HG02981 (cell line): ENCODE results near the gene RXRA.

ENCODE experiments used
- ATAC-seq: cut with Tn5 transposase; IDR thresholded peaks from one replicate; pipeline ENCODE4 v1.9.1; 2021; ENCODE audit warnings: mild to moderate bottlenecking, moderate library complexity; ENCODE audit not compliant: unreplicated experiment

Gene RXRA

DNA sequence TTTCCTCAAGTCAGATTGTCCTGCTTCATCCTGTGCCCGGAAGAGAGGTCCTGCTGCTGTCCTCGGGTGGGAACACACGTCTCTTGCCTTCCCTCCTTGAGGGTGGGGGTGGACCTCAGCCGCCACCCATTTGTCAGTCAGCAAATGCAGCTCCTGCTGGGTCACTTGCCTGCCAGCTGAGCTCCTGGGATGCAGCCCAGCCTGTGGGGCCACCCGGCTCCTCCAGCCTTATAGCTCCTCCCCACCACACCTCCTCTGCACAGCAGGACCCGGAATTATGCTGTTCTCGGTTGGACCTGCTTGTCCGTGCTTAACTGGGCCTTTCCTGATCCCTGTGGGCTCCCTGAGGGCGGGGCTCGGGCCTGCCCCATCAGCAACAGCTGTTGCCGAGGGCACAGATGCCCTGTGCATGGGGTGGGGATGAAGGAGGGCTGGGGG is 52.7 kb downstream of the RXRA start:
- ATAC-seq = no peak

DNA sequence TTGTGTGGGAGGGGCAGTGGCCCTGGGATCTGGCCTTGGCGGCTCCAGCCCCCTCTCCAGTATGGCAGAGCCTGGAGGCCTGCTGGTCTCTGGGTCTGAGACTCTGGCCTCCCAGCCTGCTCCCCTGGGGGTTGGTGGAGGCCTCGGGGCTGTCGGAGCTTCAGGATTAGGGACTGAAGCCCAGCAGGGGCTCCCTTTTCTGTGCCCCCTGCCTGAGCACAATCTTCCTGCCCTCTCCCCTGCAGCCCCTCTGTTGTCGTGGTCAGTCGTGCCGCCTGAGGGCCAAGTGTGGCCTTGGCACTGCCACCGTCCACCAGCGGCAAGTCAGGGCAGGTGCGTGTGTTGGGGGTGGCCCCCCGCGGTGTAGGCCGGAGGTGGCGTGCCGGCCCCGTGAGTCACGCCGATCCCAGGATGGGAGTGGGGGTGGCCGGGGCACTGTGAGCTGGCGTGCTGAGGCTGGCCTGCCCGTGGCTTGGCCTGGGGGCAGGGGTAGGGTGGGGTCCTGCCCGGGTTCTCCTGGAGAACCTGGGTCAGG is 53.6 kb downstream of the RXRA start:
- no peak for ATAC-seq

DNA sequence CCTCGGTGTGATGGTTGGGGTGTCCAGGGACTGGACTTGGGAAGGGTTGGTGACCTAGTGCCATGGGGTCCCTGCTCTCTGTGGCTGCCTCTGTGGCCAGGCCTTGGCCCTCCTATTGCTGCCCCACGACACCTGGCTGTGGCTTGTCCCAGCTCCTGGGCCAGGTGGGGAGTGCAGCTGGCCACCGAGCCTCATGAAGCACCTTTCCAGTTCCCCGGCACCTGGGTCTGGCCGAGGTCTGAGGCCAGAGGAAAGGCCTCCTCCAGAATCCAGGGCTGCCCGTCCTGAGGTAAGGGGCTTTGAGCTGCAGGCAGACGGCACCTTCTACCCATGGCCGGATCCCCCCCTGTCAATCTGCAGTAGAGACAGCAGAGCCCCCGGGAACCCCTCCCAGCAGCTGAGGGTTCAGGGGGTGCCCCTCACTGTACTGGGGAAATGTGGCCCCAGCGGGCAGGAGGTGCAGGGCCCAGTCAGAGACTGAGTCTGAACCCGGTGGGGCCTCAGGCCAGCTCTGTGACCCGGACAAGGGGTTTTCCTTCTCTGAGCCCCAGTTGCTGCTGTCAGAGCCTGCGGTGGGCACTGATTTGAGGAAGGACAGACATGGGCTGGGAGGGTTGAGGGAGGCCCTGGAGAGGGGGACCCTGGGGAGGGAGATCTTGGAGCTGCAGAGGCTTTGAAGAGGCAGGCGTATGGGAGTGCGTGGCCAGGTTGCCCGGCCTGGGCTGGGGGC is 54.5 kb downstream of the RXRA start:
- no peak for ATAC-seq

DNA sequence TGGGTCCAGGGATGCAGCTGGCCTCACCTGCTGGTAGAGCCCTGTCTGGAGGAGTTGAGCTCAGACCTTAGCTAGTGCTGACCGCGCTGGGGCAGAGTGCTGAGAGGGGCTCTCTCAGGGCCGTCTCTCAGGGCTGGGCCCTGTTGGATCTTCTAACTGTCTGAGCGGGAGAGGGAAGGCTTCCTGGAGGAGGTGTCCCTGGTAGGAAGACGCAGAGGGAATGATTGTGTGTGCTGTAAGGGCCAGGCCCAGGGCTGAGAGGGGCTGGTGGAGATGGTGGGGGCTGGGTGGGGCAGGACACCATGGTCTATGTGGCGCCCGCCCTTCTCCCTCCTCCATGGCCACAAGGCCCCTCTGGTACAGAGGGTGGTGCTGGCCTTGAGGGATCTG is 55.0 kb downstream of the RXRA start:
- no peak for ATAC-seq

DNA sequence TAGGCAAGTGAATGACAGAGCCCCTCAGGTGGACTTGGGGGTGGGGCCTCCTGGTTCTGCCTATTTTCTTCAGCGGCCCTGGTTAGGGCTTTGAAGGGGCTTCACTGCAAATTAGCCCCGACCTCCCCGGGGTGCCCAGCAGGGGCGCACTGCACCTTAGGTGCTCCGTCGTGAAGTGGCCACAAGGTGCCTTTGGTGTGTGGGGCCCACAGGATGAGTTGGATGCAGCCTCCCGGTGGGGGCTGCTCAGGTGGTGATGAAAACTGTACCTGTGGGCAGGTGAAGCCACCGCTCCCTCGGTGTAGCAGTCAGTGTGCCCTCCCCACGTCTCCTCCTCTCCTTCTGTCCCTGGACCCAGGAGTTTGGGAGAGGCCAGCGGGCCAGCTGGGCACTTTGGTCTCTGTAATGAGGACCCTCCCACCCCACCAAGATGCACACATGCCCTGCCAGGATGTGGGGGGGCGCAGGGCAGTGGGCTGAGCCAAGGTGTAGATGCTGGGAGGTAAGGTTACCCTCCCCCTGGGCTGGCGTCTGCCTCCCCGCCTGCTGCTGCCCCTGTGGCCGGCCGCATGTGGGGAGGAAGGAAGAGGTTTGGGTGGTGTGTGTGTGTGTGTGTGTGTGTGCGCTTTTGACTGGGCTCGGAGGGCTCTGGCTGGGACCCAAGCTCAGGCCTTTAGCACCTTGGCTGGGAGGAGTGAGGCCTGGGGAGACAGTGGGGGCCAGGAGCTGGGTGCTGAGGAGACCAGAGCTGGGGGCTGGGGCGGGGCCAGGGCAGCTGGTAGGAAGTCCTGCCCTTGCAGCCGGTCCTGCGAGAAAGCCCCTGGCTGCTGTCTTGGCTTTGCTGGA is 55.6 kb downstream of the RXRA start:
- no peak for ATAC-seq

DNA sequence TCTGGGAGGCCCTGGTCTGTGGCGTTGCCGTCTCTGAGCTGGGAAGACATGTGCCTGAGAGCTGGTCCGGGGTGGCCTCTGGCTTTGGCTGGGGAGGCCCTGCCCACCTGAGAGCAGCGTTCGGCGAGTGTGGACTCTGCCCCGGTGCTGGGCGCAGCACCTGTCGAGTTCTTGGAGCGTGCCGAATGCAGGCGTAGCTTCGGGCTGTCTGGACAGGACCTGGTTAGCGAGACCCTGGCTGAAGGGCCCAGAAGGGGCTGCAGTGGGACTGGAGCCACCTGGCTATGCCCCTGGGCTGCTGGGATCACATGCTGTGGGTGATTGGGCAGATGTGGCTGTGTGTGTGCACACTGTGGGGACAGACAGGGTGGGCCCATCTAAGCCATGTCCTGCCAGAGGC is 56.5 kb downstream of the RXRA start:
- no peak for ATAC-seq

DNA sequence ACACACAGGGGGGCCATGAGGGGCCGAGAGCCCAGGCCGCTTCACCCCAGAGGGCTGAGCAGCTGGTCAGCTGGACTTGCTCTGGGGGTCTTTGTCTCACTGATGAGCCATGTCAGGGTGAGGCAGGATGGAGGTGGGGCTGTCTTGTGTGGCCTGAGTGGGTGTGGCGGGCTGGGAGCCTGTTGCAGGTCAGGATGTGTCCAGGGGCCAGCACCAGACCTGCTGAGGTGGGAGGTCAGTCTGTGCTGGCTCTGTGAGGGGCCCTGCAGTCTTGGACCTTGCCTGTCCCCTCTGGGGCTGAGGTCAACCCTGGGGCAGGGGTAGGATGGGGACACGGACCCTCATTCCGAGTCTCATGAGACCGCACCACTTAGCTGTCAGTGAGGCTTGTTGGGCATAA is 56.9 kb downstream of the RXRA start:
- ATAC-seq = no peak

DNA sequence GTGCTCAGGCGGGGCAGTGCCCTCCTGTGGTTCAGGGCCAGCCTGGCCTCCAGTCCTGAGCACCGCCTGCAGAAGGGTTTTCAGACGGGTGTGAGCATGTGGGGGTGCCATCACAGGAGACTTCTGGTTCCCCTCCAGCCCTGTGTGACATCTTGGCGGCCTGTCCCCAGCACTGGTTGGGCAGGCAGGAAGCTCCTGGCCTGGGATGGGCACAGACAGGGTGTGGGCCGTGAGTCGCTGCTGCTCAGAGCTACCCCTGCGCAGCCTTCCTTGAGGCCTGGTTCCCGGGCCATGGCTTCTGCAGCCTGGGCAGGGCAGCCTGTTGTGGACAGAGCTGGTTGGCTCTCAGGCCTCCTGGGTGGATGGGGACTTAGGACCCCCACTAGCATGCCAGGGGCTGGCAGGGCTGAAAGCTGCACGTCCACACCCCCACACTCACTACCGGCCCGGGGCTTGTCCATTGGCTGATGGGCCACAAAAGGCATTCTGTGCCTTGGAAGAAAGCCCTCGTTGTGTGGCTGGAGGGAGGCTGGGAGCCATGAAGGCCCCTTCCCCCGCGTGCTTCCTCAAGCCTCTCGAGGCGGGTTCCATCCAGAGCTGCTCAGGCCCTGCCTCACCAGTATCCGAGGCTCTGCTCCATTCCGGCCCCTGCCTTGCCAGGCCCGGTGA is 58.7 kb downstream of the RXRA start:
- ATAC-seq = no peak

DNA sequence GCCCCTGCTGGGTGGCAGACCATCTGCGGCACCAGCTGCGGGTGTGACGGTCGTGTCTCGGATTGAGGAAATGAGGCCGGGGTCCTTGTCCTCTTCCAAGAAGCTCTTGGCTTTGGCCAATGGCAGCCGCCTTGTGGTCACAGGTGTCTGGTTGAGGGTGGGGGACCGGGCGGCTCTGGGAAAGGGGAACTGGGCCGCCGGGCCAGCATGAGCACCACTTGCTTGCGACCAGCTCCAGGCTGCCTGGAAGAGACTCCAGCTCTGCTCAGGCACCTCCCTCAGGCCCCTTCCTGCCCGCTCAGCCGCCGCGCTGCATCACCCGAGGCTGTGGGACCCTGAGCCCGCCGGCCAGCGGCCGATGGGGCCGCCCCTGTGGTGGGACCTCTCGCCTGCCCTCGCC is 59.7 kb downstream of the RXRA start:
- no peak for ATAC-seq

DNA sequence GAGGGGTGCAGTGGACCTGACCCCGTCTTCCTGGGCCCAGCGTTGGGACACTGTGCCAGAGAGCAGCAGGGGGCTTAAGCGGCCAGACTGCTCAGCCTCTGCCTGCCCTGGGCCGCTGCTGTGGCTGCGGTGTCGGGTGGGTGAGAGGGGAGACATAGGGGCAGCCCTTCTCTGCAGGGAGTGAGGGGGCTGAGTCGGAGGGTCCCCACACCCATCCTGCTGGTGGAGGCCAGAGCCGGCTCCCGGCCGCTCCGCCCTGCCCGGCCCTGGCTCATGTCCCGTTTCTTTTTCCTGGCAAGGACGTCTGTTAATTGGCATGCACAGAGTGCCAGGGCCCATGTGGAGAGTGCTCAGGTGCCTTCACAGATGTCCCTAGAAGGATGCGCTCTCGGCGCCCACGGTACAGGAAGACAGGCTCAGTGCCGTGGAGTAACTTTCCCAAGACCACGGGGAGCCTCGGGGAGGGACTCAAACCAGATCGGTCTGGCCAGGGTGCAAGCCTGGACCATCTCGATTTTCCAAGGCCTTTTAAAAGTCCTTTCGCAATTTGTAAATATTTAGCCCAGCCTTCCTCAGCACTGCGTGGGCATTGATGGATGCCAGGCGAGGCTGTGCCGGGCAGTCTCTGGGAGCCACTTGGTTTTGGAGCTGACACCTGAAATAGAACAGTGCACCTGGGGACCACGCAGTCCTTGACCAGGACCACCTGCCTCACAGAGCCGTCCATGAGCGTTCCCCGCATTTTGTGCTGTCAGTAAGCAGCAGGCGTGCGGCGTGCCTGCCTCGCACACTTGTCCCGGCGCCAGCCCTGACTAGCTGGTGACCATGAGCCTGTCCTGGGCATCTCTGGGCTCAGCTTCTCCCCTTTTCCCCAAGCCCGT is 60.9 kb downstream of the RXRA start:
- no peak for ATAC-seq

DNA sequence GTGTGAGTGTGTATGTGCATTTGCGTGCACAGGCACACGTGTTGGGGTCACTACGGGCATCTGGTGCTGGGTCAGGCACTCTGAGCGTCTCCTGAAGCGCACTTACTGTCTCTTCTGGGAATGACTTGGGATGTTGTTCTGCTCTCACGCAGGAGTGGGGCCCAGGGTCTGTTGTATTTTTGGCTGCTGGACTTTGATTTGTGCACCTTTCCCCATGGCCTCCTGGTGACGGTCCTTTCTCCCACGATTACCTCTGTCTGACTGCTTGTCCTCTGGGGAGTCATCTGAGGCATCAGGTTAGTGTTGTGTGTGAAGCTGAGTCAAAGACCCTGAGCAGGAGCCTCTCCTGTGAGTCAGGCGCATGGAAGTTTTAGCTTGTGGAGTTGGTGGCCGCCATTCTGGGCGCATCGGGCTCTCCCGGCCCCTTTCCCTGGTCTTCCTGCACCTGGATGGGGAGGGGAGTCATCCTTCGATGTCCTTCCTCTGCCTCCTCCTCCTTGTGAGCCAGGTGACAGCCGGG is 62.1 kb downstream of the RXRA start:
- ATAC-seq = no peak

DNA sequence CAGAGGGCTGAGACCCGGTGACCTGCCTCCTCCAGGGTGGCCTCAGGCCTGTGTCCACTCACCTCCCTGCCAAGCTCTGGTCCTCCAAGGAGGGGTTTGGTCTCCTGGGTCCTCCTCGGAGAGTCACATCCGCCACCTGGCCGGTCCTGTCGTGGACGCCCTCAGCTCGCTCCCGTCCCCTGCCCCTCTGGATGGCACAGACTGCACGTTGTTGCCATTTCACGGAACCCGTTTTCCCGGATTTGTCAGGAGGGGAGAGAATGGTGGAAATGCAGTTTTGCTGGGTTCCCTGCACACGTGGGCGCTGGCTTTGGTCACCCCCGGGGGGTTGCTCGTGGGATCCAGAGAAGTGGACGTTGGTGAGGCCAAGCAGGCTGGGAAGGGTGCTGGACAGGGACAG is 62.7 kb downstream of the RXRA start:
- ATAC-seq = no peak

DNA sequence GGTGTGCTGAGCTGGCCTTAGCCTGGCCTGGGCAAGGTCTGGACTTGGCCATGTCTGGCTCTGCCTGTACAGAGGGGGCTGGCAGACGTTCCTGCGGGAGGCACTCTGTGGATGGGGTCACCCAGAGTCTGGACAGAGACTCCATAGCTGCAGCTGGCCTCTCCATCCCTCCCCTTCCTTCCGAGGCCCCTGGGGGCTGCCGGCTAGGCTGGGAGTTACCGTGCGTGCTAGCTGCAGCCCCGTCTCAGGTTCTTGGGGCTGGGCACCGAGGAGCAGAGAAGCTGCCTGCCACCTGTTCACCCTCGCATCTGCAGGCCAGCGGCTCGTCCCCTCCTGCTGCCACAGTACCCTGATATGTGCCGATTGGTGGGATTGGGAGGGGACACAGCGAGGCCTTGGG is 63.4 kb downstream of the RXRA start:
- ATAC-seq = no peak

DNA sequence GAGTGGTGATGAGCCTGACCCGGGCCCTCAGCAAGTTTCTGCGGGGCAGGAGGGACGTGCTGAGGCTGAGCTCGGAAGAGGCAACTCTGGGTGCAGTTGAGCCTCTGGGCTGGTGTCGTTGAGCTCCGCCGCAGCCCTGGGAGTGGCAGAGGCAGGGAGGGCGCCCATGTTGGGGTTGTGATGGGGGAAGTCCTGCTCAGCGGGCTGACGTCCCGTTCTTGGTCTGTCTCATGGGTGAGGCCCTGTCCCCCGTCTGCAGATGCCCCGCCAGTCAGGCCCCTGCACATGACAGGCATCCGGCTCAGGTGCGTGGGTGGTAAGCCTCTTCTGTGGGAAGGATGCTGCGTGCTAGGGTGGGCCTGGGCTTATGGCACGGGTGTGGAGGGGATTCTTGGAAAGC is 64.3 kb downstream of the RXRA start:
- peak; percentile 18 for ATAC-seq

DNA sequence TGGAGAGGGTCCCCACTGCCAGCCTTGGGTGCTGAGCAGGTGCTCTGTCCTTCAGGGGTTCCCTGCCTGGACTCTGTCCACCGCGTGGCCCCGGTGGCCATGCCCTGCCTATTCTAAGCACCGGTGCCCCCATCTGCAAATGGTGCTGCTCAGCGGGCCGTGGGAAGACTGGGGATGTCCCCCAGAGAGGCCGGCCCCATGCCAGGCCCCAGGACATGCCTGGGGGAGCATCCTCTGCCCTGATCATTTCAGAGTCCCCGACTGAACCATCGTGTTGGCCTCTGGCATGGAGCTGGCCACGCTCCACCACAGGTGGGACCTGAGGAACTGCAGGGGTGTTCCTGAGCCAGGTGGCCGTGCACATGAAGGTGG is 64.7 kb downstream of the RXRA start:
- peak; percentile 17 for ATAC-seq

DNA sequence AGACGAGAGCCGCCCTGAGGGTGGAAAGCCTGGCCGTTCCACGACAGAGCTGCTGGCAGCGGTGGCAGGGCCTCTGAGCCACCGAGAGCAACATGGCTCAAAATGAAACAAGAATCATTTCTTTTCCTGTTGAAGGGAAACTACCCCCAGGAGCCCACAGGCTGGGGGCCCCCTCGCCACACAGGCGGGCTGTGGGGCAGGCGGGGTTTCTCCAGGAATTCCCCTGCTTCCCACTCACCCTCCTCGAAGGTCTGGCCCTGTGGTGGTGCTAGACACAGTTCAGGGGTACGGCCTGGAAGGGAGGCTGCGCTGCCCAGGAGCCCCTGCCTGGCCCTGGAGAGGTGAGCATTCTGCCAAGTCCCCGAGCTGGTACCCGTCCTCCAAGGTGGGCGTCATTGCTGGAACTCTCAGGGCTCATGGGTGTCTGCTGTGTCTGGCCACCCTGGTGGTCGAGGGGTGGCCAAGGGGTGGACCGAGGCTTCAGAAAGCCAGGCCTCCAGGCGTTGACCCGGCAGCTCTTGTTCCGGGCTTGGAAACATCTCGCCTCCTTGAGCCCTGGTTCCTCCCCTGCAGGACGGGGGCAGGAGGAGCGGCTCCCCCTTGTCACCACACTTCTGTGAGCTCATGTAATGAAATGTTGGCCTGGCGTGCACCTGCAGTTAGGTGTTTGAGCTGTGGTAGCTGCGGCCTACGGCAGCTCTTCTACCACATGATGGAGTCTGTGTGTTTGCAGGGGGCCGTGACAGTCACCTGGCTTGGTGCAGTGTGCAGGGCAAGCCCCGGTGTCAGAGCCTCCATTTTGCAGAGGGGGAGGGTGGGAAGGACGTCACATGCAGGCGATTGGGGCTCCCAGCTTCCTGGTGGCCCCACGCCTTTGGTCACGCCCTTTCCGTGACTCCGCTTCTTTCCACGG is 65.3 kb downstream of the RXRA start:
- peak; percentile 45 for ATAC-seq

DNA sequence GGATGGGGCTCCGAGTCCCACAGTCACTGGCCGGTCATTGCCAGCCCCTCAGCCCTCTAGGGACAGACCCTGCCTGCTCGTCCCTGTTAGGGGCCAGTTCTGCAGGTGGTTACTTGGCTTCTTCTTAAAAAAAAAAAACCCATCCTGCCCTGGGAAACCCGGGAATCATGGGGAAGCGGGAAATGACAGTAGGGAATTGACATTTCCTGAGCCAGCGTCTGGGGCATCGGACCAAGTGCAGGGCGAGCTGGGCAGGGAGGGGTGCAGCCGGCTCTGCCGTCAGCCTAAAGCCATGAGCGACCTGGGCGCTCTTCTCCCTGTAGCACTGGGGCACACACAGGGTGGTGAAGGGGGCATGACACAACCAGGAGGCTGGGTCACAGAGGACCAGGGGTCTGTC is 66.6 kb downstream of the RXRA start:
- ATAC-seq = no peak

DNA sequence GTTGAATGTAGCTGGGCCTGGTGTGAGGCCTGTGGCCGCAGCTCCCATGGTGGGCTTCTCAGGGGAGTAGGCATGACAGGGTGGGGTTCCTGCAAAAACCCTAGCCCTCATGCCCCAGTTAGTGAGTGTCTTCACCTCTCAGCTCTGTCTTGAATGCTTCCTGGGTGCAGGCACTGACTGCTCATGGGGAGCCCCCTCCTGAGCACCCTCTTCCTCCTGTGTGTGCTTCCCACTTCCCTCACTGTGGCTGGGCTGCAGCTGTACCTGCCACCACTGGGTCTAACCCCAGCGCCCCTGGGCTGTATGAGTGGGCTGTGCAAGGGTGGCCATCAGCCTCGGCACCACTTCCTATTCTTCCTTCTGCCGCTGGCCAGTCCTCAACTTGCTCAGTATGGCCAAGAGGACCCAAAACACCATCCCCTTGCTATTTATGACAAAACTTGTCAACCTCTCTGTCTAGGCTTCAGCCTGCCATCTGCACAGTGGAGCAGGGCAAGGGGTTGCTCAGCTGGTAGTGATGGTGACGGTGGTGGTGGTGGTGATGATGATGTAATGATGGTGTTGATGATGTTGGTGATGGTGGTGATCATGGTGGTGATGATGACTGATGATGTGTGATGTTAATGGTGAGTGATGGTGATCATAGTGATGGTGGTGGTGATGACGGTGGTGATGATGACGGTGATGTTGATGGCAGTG is 67.5 kb downstream of the RXRA start:
- ATAC-seq = no peak

DNA sequence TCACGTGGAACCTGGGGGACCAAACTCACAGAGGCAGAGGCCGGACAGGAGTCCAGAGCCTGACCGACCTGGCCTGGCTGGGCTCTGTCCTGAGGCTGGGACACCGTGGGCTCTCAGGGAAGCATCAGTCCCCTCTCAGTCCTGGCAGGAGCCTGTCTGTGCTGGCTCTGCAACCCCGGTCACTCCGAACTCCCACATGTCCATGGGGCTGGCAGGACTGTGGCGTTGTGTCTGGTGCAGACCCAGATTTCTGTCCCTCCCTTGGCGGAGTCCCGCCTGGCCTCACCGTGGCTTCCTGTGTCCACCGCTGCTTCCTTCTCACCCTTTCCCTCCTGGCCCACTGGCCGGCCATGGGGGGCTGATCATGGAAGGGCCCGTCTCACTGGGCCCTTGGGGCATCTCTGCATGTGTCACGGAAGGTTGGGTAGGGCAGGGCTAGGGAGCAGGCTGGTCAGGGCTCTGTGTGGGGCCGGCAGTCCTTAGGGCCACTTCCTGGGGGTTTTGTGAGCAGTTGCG is 68.8 kb downstream of the RXRA start:
- no peak for ATAC-seq
